Measurements from ENCODE around the gene PDZRN4. TPM values are rescaled to one million over a fixed set of nuclear protein-coding genes. Genes with fewer than 3 reads are reported as not detected.
"Not testable (repeated sequence)": the region's sequence is repeated elsewhere in the genome, so short reads cannot be mapped to it uniquely, and the experiment has no call there.

PDZRN4 gene
- total and polyA plus RNA-seq, 3 donors from 2014 or later: 7.7 to 11.3 (median 11.3) TPM

GRCh38 chr12:41311883-41312282 lies 123.8 kb downstream of the PDZRN4 start:
- DNase-seq: no peak
- 70 to 73% methylated on average over 2 of the region's 2 CpGs for WGBS, 2 donors
- Histone ChIP-seq H3K4me3 (no peak overlapping the region), H3K36me3 (ENCODE audit: low read depth, missing control alignments) (no peaks in the 10 kb centered on the region), H3K4me1 (no peaks in the 10 kb centered on the region), H3K27ac (no peak overlapping the region), H3K9me3 (no peaks in the 10 kb centered on the region), H3K27me3 (no peaks in the 10 kb centered on the region)
- TF ChIP-seq, protein P1, sequence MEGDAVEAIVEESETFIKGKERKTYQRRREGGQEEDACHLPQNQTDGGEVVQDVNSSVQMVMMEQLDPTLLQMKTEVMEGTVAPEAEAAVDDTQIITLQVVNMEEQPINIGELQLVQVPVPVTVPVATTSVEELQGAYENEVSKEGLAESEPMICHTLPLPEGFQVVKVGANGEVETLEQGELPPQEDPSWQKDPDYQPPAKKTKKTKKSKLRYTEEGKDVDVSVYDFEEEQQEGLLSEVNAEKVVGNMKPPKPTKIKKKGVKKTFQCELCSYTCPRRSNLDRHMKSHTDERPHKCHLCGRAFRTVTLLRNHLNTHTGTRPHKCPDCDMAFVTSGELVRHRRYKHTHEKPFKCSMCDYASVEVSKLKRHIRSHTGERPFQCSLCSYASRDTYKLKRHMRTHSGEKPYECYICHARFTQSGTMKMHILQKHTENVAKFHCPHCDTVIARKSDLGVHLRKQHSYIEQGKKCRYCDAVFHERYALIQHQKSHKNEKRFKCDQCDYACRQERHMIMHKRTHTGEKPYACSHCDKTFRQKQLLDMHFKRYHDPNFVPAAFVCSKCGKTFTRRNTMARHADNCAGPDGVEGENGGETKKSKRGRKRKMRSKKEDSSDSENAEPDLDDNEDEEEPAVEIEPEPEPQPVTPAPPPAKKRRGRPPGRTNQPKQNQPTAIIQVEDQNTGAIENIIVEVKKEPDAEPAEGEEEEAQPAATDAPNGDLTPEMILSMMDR (IDR thresholded peaks at IDR 0.05): no peak
- TF ChIP-seq POLR2A (IDR thresholded peaks at IDR 0.05): no peak
- intact Hi-C loops (cut with DNase I; ENCODE audit: low total_unique reads): no loop called here

- H3K27me3 ChIP-seq; H3K36me3 ChIP-seq (ENCODE audit: low read depth, missing control alignments); H3K4me1 ChIP-seq; H3K9me3 ChIP-seq; H3K4me3 ChIP-seq; intact Hi-C loops (cut with DNase I; ENCODE audit: low total_unique reads); H3K27ac ChIP-seq; DNase-seq: not testable (repeated sequence)
- 82 to 84% methylated on average over 4 of the region's 4 CpGs for WGBS, 2 donors
These were observed 124.3 kb downstream of the PDZRN4 start for GRCh38 chr12:41312451-41312850.

DNA sequence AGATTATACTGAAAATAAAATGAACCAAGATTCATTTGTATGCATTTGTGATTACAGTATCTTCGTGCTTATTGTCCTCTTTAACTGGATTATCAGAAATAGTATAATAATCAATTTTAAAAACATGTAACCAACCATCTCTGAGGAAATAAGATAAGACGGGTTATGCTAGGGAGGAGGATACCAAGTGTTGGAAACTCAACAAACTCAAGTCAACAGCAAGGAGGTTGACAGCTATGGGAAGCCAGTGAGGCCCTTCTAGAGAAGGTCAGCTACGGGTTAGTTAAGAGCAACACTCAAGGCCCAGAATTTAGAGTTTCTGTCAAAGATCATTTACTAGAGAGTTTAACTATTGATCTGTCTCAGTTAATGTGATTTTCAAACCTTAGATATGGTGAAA lies 137.2 kb downstream of the PDZRN4 start:
- Histone ChIP-seq H3K27ac (no peak overlapping the region), H3K4me3 (no peak overlapping the region), H3K4me1 (no peaks in the 10 kb centered on the region), H3K9me3 (no peaks in the 10 kb centered on the region), H3K36me3 (ENCODE audit: low read depth, missing control alignments) (no peaks in the 10 kb centered on the region), H3K27me3 (no peaks in the 10 kb centered on the region)
- WGBS, 2 donors: 76 to 80% methylated on average over 3 of the region's 3 CpGs
- intact Hi-C loops (cut with DNase I; ENCODE audit: low total_unique reads): no loop called here
- DNase-seq: no peak
- TF ChIP-seq POLR2A (IDR thresholded peaks at IDR 0.05): no peak

DNA sequence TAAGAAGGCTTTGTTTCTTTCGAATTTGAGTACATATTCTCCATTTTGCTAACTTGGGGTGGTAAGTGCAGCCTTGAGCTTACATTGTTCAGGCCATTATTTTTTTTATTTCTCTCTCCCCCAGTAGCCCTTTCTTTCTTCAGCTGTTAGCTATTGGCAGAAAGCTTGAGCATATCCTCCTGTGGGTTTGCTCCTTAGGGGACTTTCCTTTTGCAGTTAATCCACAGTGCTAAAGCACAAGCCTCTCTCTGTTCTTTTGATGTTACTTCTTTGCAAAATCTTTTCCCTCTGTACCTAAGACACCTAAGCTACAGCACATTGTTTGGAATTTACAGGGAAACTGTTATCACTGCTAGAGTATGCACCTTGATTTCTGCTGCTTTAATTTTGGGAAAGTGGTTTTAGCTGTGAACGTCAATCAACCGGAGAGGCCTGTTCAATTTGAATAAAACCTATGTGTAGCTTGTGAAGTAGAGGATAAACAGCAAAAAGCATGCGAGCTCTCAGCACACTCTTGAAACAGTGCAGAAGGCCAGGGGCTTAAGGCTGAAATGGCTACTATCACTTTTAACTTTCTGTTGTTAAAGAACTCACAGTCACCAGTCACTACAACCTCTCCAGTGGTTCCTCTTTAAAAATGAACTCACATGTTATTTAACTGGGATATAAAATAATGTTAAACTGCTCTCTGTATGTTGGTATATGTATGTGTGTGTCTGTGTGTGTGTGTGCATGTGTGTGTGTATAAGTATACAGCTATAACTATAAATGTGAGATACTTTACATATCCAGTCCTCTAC lies 139.2 kb downstream of the PDZRN4 start:
- Histone ChIP-seq H3K27ac (no peak overlapping the region), H3K27me3 (no peaks in the 10 kb centered on the region), H3K4me1 (no peaks in the 10 kb centered on the region), H3K4me3 (no peak overlapping the region), H3K9me3 (no peaks in the 10 kb centered on the region), H3K36me3 (ENCODE audit: low read depth, missing control alignments) (no peaks in the 10 kb centered on the region)
- DNase-seq: no peak
- 67 to 68% methylated on average over 4 of the region's 4 CpGs for WGBS, 2 donors
- TF ChIP-seq, protein P1 (IDR thresholded peaks at IDR 0.05): no peak
- no peak for TF ChIP-seq POLR2A (IDR thresholded peaks at IDR 0.05)
- intact Hi-C loops (cut with DNase I; ENCODE audit: low total_unique reads): no loop called here

DNA sequence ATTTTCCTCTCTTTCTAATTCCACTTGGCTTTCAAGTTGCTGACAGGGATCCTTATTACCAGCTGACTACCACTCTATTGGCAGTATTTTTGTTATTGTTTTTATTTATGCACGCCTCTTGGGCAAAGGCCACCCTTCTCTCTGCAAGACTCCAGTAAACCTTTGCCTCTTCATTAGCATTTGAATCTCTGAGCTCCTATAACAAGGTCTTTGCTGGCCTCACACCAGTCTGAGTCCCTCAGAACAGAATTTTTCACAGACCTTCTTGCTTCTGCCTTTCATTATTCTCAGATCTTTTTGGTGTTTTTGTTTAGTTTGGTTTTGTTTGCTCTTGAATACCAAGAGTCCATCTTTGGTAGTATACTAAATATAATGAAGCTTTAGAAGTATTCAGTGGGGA lies 145.9 kb downstream of the PDZRN4 start:
- no peak overlapping the region for H3K27ac ChIP-seq
- 74 to 79% methylated on average over 1 of the region's 1 CpG for WGBS, 2 donors
- no peaks in the 10 kb centered on the region for H3K36me3 ChIP-seq (ENCODE audit: low read depth, missing control alignments)
- intact Hi-C loops (cut with DNase I; ENCODE audit: low total_unique reads): no loop called here
- H3K9me3 ChIP-seq: no peaks in the 10 kb centered on the region
- H3K27me3 ChIP-seq: no peaks in the 10 kb centered on the region
- no peak for DNase-seq
- no peak overlapping the region for H3K4me3 ChIP-seq
- H3K4me1 ChIP-seq: no peaks in the 10 kb centered on the region
- TF ChIP-seq POLR2A (IDR thresholded peaks at IDR 0.05): no peak
- TF ChIP-seq, protein P1 (IDR thresholded peaks at IDR 0.05): no peak

- H3K27ac ChIP-seq: no peak overlapping the region
- H3K4me3 ChIP-seq: no peak overlapping the region
- no peaks in the 10 kb centered on the region for H3K36me3 ChIP-seq (ENCODE audit: low read depth, missing control alignments)
- TF ChIP-seq, protein P1 (IDR thresholded peaks at IDR 0.05): no peak
- TF ChIP-seq POLR2A (IDR thresholded peaks at IDR 0.05): no peak
- no peak for DNase-seq
- no peaks in the 10 kb centered on the region for H3K9me3 ChIP-seq
- no peaks in the 10 kb centered on the region for H3K4me1 ChIP-seq
- no peaks in the 10 kb centered on the region for H3K27me3 ChIP-seq
- intact Hi-C loops (cut with DNase I; ENCODE audit: low total_unique reads): no loop called here
- WGBS, 2 donors: 74 to 79% methylated on average over 1 of the region's 1 CpG
These were observed 146.3 kb downstream of the PDZRN4 start for GRCh38 chr12:41334390-41334789.
